ENCODE measurements around the gene B4GALT6.

- no peak for TF ChIP-seq YY1 (IDR thresholded peaks at IDR 0.05; ENCODE audit: insufficient read depth, insufficient read length)
- TF ChIP-seq ZNF274 (IDR thresholded peaks at IDR 0.05; ENCODE audit: low read depth, low read length), result no peak
- TF ChIP-seq SUZ12 (IDR thresholded peaks at IDR 0.05; ENCODE audit: extremely low read depth, insufficient read depth, insufficient read length), result no peak
Measured at GRCh38 chr18:31577195-31577594, 107.2 kb downstream of the B4GALT6 start.
